GM12872 (cell line): ENCODE data around the gene EXD1.

Experiments used
- TF ChIP-seq, protein P1 (sequence below): IDR thresholded peaks from 3 replicates; pipeline ENCODE4 v1.5.1; 2011; ENCODE audit warnings: low read depth, mild to moderate bottlenecking, low read length, moderate library complexity; ENCODE audit not compliant: insufficient read depth

Gene EXD1

DNA sequence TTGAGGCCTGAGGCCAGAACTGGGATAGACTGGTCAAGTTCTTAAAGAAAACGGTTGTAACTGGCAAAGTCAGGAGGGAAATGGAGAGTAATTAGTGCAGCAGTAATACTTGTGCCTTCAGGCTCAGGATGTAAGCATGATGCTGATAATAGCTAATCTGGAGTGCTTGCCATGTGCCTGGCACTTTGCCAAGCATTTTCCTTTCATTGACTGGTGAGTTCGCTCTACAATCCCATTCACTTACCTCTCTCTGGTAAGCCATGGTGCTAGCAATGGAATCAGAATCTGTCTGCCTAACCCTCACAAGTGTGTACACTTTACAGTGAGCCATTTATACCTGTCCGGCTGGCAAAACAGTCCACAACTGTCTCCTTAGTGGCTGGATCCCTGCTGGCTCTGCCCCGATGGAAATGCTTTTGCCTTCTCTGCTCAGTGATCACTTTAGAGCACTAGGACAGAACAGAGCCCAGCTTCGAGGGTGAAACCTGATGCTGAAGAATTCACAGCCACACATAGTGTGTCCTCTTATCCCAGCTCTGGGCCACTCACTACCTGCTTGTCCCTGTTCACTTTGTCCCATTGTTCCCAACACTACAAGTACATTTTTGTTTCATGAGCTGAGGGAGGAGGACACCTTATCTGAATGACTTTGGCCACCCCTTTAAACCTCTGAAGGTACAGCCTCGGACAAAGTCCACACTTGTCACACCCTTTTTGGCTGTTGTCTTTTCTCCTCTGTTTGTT, 10.8 kb upstream of the EXD1 start:
- TF ChIP-seq, protein P1, sequence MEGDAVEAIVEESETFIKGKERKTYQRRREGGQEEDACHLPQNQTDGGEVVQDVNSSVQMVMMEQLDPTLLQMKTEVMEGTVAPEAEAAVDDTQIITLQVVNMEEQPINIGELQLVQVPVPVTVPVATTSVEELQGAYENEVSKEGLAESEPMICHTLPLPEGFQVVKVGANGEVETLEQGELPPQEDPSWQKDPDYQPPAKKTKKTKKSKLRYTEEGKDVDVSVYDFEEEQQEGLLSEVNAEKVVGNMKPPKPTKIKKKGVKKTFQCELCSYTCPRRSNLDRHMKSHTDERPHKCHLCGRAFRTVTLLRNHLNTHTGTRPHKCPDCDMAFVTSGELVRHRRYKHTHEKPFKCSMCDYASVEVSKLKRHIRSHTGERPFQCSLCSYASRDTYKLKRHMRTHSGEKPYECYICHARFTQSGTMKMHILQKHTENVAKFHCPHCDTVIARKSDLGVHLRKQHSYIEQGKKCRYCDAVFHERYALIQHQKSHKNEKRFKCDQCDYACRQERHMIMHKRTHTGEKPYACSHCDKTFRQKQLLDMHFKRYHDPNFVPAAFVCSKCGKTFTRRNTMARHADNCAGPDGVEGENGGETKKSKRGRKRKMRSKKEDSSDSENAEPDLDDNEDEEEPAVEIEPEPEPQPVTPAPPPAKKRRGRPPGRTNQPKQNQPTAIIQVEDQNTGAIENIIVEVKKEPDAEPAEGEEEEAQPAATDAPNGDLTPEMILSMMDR = no peak

DNA sequence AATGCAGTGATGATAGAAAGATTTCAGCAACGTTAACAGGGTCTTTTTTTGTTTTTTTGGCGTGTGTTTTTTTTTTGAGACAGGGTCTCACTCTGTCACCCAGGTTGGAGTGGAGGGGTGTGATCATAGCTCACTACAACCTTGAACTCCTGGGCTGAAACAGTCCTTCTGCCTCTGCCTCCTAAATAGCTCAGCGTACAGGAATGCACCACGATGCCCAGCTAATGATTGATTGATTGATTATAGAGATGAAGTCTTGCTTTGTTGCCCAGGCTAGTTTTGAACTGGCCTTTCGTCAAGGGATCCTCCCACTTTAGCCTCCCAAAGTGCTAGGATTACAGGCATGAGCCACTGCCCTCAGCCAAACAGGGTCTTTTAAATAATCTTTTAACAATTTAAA, 7.5 kb upstream of the EXD1 start:
- TF ChIP-seq, protein P1 = no peak

DNA sequence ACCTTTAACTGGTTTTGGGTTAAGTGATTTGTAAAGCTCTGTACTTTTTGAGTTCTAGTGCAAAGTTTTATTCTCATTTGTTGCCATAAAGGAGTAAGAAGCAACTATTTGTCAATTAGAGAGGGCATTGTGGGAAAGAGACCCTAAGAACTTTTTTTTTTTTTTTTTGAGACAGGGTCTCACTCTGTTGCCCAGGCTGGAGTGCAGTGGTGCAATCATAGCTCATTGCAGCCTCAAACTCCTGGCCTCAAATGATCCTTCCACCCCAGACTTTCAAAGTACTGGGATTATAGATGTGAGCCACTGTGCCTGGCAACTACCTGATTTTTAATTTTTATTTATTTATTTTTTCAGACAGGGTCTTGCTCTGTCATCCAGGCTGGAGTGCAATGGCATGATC, 5.4 kb upstream of the EXD1 start:
- TF ChIP-seq, protein P1 = no peak

DNA sequence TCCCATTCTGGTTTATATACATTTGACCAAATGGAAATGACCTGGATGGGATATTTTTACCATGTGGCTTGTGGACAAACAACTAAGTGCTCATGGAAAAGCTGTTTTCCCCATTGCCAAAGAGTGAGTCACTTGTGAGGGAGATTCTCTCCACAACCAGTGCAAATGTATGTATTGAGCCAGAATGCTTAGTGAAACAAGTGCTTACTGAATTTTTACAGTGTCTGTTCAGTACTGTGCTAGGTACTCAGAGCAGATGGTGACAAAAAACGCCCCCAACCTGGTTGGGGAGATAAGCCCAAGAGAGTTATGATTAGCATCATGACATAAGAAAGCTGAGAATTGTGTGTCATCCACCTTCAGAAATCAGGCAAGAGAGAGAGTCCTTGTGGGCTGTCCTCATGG, 2.8 kb upstream of the EXD1 start:
- TF ChIP-seq, protein P1 = no peak

DNA sequence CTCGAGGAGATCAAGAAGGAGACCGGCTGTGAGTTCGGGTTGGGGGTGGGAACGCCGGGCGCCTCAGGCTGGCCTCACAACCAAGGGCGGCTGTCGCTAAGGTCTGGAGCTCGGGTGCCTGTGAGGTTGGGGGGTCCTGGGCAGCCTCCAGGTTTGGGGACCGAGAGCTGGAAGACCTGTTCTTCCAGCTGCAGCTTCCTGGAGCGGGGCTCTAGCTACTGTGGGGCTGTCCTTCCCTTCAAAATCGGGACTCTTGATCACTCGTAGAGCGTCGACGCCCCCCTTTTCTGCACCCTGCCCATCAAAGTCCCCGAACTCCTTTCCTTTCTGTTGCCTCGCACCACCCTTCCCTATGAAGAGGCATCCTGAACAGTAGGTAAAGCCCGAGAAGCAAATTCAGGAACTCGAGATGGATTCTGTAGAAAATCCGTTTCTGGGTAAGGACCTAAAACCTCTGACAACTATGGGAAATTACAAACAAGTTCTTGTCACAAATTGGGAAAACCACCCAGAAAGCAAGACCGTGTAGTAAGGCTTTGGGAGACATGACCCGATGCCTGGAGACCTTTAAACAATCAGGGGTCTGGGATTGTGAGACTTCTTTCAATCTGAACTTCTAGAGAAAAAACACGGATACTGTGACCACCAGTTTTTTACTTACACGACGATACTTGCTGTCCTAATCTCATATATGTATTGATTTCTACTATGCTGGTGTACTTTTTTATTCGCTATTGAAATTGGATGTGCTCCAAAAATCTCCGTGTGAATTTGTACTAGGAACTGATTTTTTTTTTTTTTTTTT, 1.1 kb upstream of the EXD1 start:
- TF ChIP-seq, protein P1 = no peak

DNA sequence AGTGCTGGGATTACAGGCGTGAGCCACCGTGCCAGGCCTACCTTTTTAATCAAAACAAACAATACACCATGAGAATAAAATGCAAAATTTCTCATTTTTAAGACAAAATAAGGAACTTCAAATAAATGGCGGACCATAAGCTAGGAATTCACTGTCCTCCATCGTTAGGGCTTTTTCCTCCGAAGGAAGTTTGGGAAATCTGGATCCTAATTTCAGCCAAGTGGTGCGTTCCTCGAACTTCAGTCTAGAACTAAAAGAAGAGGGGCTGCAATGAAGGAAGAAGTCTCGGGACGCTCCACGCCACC, 260 bp downstream of the EXD1 start:
- TF ChIP-seq, protein P1 = no peak

DNA sequence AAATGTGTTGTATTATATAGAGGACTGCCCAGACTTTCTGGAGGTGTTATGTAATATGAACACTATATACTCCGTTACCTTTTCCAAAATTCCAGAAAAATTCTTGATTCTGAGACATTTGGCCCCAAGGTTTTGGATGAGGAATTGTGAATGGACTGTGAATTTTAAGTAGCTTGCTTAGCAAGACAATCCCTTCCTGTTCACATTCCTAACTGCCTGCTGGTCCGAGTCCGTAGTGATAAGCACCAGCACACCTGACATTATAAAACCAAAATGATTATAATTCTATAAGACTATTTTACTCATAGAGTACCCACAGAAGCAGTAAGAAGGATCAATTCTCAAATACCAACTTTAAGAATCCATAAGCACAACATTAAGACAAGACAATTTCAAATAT, 11.2 kb downstream of the EXD1 start:
- TF ChIP-seq, protein P1 = no peak
